ENCODE data around the gene FXYD1.
A peak's percentile ranks its signal among the peaks of the same experiment; 100 is the strongest.
"Not testable (repeated sequence)": the region's sequence is repeated elsewhere in the genome, so short reads cannot be mapped to it uniquely, and the experiment has no call there.

Gene FXYD1

GRCh38 chr19:35138305-35138892, at the start of gene FXYD1:
Gene FXYD1 (plus strand): TSS chr19:35138824. CDS start chr19:35140080, 1,256 bp downstream.
- no peak for DNase-seq (ENCODE audit: low read depth)

- no peak for DNase-seq (ENCODE audit: low read depth)
These were observed 49.1 kb upstream of the FXYD1 start for GRCh38 chr19:35089554-35089953.

- DNase-seq (ENCODE audit: low read depth): no peak
These were observed 48.5 kb upstream of the FXYD1 start for GRCh38 chr19:35090160-35090505.

GRCh38 chr19:35090506-35091214, 48.0 kb upstream of the FXYD1 start:
- DNase-seq (ENCODE audit: low read depth): peak; percentile 86

GRCh38 chr19:35093430-35093829, 45.2 kb upstream of the FXYD1 start:
- no peak for DNase-seq (ENCODE audit: low read depth)

GRCh38 chr19:35093941-35094647, 44.5 kb upstream of the FXYD1 start:
- no peak for DNase-seq (ENCODE audit: low read depth)

- no peak for DNase-seq (ENCODE audit: low read depth)
These were observed 44.0 kb upstream of the FXYD1 start for GRCh38 chr19:35094656-35095055.

GRCh38 chr19:35095667-35096368, 42.8 kb upstream of the FXYD1 start:
- DNase-seq (ENCODE audit: low read depth): no peak

GRCh38 chr19:35098413-35099049, 40.1 kb upstream of the FXYD1 start:
- DNase-seq (ENCODE audit: low read depth): no peak

- no peak for DNase-seq (ENCODE audit: low read depth)
These were observed 39.3 kb upstream of the FXYD1 start for GRCh38 chr19:35099155-35099896.

- DNase-seq (ENCODE audit: low read depth): no peak
These were observed 38.7 kb upstream of the FXYD1 start for GRCh38 chr19:35099897-35100275.

- no peak for DNase-seq (ENCODE audit: low read depth)
These were observed 37.8 kb upstream of the FXYD1 start for GRCh38 chr19:35100588-35101533.

GRCh38 chr19:35101949-35102348, 36.7 kb upstream of the FXYD1 start:
- not testable (repeated sequence) for DNase-seq (ENCODE audit: low read depth)

GRCh38 chr19:35103614-35104013, 35.0 kb upstream of the FXYD1 start:
- not testable (repeated sequence) for DNase-seq (ENCODE audit: low read depth)

GRCh38 chr19:35104361-35104760, 34.3 kb upstream of the FXYD1 start:
- DNase-seq (ENCODE audit: low read depth): no peak

GRCh38 chr19:35105047-35105410, 33.6 kb upstream of the FXYD1 start:
- no peak for DNase-seq (ENCODE audit: low read depth)

GRCh38 chr19:35105411-35106290, 33.0 kb upstream of the FXYD1 start:
- DNase-seq (ENCODE audit: low read depth): no peak

GRCh38 chr19:35106291-35106583, 32.4 kb upstream of the FXYD1 start:
- no peak for DNase-seq (ENCODE audit: low read depth)

- DNase-seq (ENCODE audit: low read depth): no peak
These were observed 31.6 kb upstream of the FXYD1 start for GRCh38 chr19:35106898-35107541.

All from HS-27A (cell line).